GM12878 (cell line): ENCODE data around the gene AADAT. TPM values are rescaled to one million over a fixed set of nuclear protein-coding genes. Genes with fewer than 3 reads are reported as not detected.

Experiments used
- ATAC-seq: fragments of 200-7000 bp; cut with Tn5 transposase; 3 replicates; pipeline ENCODE4 v1.9.1; 2020; ENCODE audit warnings: mild to moderate bottlenecking, moderate library complexity
- BruUV-seq: library from RNA; stranded (reverse); fragments of 400-500 nt; replicated peaks from 2 replicates; lab custom pipeline; 2021; lab: Mats Ljungman, UMichigan
- CTCF ChIA-PET: fragments of 300-600 bp; sonication (Branson Sonifier 250); formaldehyde crosslinking; extraction: SDS; loops from one replicate; lab custom pipeline; 2021; ENCODE audit warnings: inconsistent platforms; lab: Yijun Ruan, JAX
- POLR2A ChIA-PET: fragments of 350-600 bp; formaldehyde crosslinking; extraction: SDS; loops from one replicate; lab custom pipeline; 2021; ENCODE audit warnings: inconsistent platforms; lab: Charles Lee
- RAD21 ChIA-PET: fragments of 300-600 bp; sonication (Branson Sonifier 250); formaldehyde crosslinking; loops from one replicate; lab custom pipeline; 2023; ENCODE audit warnings: antibody characterized with exemption; ENCODE audit not compliant: unreplicated experiment; lab: Charles Lee
- SMC1A ChIA-PET: fragments of 300-600 bp; sonication (Branson Sonifier 250); formaldehyde crosslinking; loops from one replicate; lab custom pipeline; 2023; ENCODE audit not compliant: unreplicated experiment, uncharacterized antibody; lab: Charles Lee
- DNase-seq: peaks from one replicate; pipeline ENCODE4 v3.0.0-alpha.2; 2011; ENCODE audit warnings: low read depth, low spot score
- FAIRE-seq: peaks from 3 replicates; lab custom pipeline; 2011; peaks lifted over from hg19 to GRCh38; lab: Jason Lieb, UNC
- H2AFZ ChIP-seq: 2 replicates; pipeline ENCODE4 v1.6.0; 2011; ENCODE audit warnings: low read depth, low read length, control low read depth; ENCODE audit not compliant: control insufficient read depth
- H3K27ac ChIP-seq: 2 replicates; pipeline ENCODE4 v1.5.1; 2011; ENCODE audit warnings: control low read depth; ENCODE audit not compliant: control insufficient read depth, insufficient read depth
- H3K27me3 ChIP-seq, 2 experiments: replicated peaks in 1 of 2; 2 replicates each; pipeline versions ENCODE4 v1.6.0 to v1.6.1; 2011; ENCODE audit warnings: low read length in 1 of 2; ENCODE audit not compliant: control insufficient read depth in 2 of 2, insufficient read depth in 2 of 2
- H3K36me3 ChIP-seq, 2 experiments: 2 replicates each; pipeline ENCODE4 v1.5.1; 2011; ENCODE audit warnings: low read length in 1 of 2; ENCODE audit not compliant: control insufficient read depth in 2 of 2, insufficient read depth in 2 of 2
- H3K4me1 ChIP-seq: 2 replicates; pipeline ENCODE4 v1.6.1; 2011; ENCODE audit warnings: mild to moderate bottlenecking, low read length, moderate library complexity, mixed read lengths; ENCODE audit not compliant: control insufficient read depth, insufficient read depth
- H3K4me2 ChIP-seq: 2 replicates; pipeline ENCODE4 v1.6.0; 2011; ENCODE audit warnings: control low read depth; ENCODE audit not compliant: control insufficient read depth, insufficient read depth
- H3K4me3 ChIP-seq: fragments of 200-600 bp; sonication (generic); 2 replicates; pipeline ENCODE4 v1.5.1; 2016
- H3K79me2 ChIP-seq: 2 replicates; pipeline ENCODE4 v1.6.0; 2011; ENCODE audit warnings: low read length; ENCODE audit not compliant: control insufficient read depth, insufficient read depth
- H3K9ac ChIP-seq: 2 replicates; pipeline ENCODE4 v1.8.0; 2011; ENCODE audit warnings: low read length, control low read depth, mixed read lengths; ENCODE audit not compliant: control insufficient read depth, insufficient read depth
- H3K9me3 ChIP-seq: replicated peaks from 3 replicates; pipeline ENCODE4 v1.5.1; 2011; ENCODE audit warnings: mild to moderate bottlenecking, low read length; ENCODE audit not compliant: control insufficient read depth, insufficient read depth
- H4K20me1 ChIP-seq: 2 replicates; pipeline ENCODE4 v1.6.0; 2011; ENCODE audit not compliant: control insufficient read depth, insufficient read depth
- ATF2 ChIP-seq: IDR thresholded peaks from 2 replicates; pipeline ENCODE4 v1.6.1; 2012; ENCODE audit warnings: low read length, inconsistent platforms
- BCL3 ChIP-seq: IDR thresholded peaks from 2 replicates; pipeline ENCODE4 v1.6.1; 2011; ENCODE audit warnings: borderline replicate concordance, low read depth, mild to moderate bottlenecking, moderate library complexity, low read length; ENCODE audit not compliant: insufficient read depth, poor library complexity, severe bottlenecking
- FOS ChIP-seq: IDR thresholded peaks from 3 replicates; pipeline ENCODE4 v1.6.1; 2011; ENCODE audit warnings: borderline replicate concordance; ENCODE audit not compliant: insufficient read length; ENCODE audit errors: extremely low read depth
- HDAC6 ChIP-seq: fragments of 200-600 bp; sonication (generic); IDR thresholded peaks from one replicate; pipeline ENCODE4 v1.8.0; 2017; ENCODE audit warnings: antibody characterized with exemption; ENCODE audit not compliant: unreplicated experiment
- PAX8 ChIP-seq: fragments of 450-650 bp; IDR thresholded peaks from 2 replicates; pipeline ENCODE4 v1.6.1; 2017; ENCODE audit warnings: mild to moderate bottlenecking, moderate library complexity
- PRDM15 ChIP-seq: fragments of 450-650 bp; formaldehyde crosslinking; IDR thresholded peaks from 2 replicates; pipeline ENCODE4 v1.4.0; 2020; ENCODE audit warnings: mild to moderate bottlenecking, moderate library complexity
- SMC3 ChIP-seq: IDR thresholded peaks from 2 replicates; pipeline ENCODE4 v1.6.1; 2011; ENCODE audit warnings: low read length, improper control_type of control experiment, borderline replicate concordance
- SREBF1 ChIP-seq: IDR thresholded peaks from 2 replicates; pipeline ENCODE4 v1.6.1; 2012; ENCODE audit warnings: mild to moderate bottlenecking, low read length
- STAT1 ChIP-seq: fragments of 450-650 bp; conservative IDR thresholded peaks from 2 replicates; pipeline ENCODE4 v1.6.1; 2014; ENCODE audit warnings: antibody characterized with exemption, mild to moderate bottlenecking
- YY1 ChIP-seq: IDR thresholded peaks from 2 replicates; pipeline ENCODE4 v1.6.1; 2011; ENCODE audit warnings: low read depth, mild to moderate bottlenecking, low read length
- WGBS: methylation state at CpG from one replicate; pipeline ENCODE4 v1.1.6; 2016; ENCODE audit warnings: low lambda C conversion rate; ENCODE audit not compliant: insufficient replicate concordance, insufficient coverage; ENCODE audit errors: missing lambda C conversion rate; 5-methylcytosine and 5-hydroxymethylcytosine counted together
- in situ Hi-C: fragments of 300-500 bp; cut with MboI; formaldehyde crosslinking; loops from 9 replicates; pipeline ENCODE4 v1.14.3; 2018; ENCODE audit warnings: mixed read lengths
- intact Hi-C: fragments of 100-400 bp; cut with micrococcal nuclease; formaldehyde crosslinking; loops from one replicate; pipeline ENCODE4 v1.14.2; 2022; ENCODE audit not compliant: unreplicated experiment
- polyA plus RNA-seq, 11 experiments: library from polyadenylated mRNA; depleted of rRNA in 4 of 11; unstranded in 6 of 11; stranded (reverse) in 5 of 11; fragments of >200 nt; fragmentation: Nextera tagmentation in 4 of 11; fragmentation: Illumina TruSeq in 1 of 11; extraction: Ambion mirVana in 4 of 11; extraction: Trizol in 1 of 11; gene quantifications; 1 replicate in 1 of 11; 2 replicates in 10 of 11; pipeline versions ENCODE4 v1.2.1 to v1.2.3, GENCODE V29; 2011 to 2016; ENCODE audit warnings: inconsistent platforms in 2 of 11, missing spikeins in 2 of 11, low read depth in 1 of 11
- total RNA-seq, 4 experiments: library from RNA; depleted of rRNA in 3 of 4; stranded (reverse); fragments of >200 nt in 3 of 4; fragmentation: Illumina TruSeq in 1 of 4; extraction: Trizol in 1 of 4; gene quantifications; 2 replicates each; pipeline versions ENCODE4 v1.2.1 to v1.2.3, GENCODE V29; 2013 to 2021
- TF ChIP-seq, protein P1 (sequence below): fragments of 450-650 bp; IDR thresholded peaks from 2 replicates; pipeline ENCODE4 v1.6.1; 2018; ENCODE audit warnings: mild to moderate bottlenecking, low read depth, moderate library complexity; ENCODE audit not compliant: partially characterized antibody

The AADAT gene
- total and polyA plus RNA-seq, 10 of the 15 experiments (the other 5 are each of a cell fraction or from before 2014, with no cell fraction given): not detected

DNA sequence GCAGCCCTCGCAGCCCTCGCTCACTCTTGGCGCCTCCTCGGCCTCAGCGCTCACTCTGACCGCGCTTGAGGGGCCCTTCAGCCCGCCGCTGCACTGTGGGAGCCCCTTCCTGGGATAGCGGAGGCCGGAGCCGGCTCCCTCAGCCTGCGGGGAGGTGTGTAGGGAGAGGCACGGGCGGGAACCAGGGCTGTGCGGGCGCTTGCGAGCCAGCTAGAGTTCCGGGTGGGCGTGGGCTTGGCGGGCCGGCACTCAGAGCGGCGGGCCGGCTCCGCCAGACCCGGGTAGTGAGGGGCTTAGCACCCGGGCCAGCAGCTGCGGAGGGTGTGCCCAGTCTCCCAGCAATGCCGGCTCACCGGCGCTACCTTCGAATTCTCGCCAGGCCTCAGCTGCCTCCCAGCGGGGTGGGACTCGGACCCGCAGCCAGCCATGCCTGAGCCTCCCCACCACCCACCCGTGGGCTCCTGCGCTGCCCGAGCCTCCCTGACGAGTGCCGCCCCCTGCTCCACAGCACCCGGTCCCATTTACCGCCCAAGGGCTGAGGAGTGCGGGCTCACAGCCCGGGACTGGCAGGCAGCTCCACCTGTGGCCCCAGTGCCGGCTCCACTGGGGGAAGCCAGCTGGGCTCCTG, 1.4 kb upstream of the AADAT start (continued):
- no peak for TF ChIP-seq BCL3

DNA sequence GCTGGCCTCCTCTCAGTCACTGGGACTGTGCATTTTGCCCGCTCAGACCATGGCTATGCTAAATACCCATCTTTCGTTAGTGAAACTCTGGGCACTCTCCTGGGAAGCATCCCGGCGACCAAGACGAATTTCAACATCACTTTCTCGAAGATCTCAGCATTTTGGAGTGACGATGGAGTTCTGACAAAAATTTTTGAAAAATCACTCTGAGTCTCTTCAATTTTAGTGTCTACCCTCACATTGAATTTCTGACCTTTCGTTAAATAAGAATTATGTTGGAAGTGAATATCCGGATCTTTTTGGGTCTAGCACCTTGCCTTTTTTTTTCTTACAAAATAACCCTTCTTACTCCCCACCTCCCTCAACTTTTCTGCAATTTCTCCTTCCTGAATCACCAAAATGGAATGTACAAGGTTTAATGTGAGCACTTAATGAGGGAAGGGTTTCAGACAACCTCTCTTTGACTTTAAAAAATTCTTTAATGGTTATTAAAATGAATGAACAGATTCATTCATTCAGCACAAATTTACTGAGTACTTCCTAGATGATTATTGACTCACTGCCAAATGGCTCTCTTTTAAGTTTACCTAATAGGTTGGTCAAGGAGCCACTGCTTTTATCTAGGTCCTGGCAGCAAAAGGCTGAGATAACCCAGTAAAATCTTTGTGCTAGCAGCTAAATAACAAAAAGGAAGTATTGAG, 746 bp upstream of the AADAT start:
- DNase-seq: no peak
- H3K27ac ChIP-seq: no peak overlapping the region
- ChIA-PET CTCF (no interaction called here), POLR2A (no interaction called here), SMC1A (no interaction called here), RAD21 (no interaction called here)
- H3K79me2 ChIP-seq: no peaks in the 10 kb centered on the region
- peaks cover 3 to 5% of the 10 kb centered on the region in 2 experiments; a peak in 2 of 4 replicates for H3K27me3 ChIP-seq
- no peak for ATAC-seq
- no TSS peak for BruUV-seq
- FAIRE-seq: no peak
- intact Hi-C loops (no loop called here), in situ Hi-C loops (no loop called here)
- no peaks in the 10 kb centered on the region for H3K36me3 ChIP-seq
- H3K4me1 ChIP-seq: no peaks in the 10 kb centered on the region
- no peak overlapping the region for H3K9ac ChIP-seq
- no peaks in the 10 kb centered on the region; the same call in 2 of the 3 replicates for H3K9me3 ChIP-seq
- WGBS: 21% methylated on average over 9 of the region's 9 CpGs
- H3K4me3 ChIP-seq: peak overlapping the region; percentile 41; the same call in 1 of the 2 replicates
- no peaks in the 10 kb centered on the region for H4K20me1 ChIP-seq
- H3K4me2 ChIP-seq: no peak overlapping the region
- no peak overlapping the region for H2AFZ ChIP-seq
- TF ChIP-seq SREBF1: no peak
- no peak for TF ChIP-seq HDAC6
- no peak for TF ChIP-seq FOS
- no peak for TF ChIP-seq SMC3
- TF ChIP-seq PRDM15: no peak
- no peak for TF ChIP-seq PAX8
- TF ChIP-seq, protein P1, sequence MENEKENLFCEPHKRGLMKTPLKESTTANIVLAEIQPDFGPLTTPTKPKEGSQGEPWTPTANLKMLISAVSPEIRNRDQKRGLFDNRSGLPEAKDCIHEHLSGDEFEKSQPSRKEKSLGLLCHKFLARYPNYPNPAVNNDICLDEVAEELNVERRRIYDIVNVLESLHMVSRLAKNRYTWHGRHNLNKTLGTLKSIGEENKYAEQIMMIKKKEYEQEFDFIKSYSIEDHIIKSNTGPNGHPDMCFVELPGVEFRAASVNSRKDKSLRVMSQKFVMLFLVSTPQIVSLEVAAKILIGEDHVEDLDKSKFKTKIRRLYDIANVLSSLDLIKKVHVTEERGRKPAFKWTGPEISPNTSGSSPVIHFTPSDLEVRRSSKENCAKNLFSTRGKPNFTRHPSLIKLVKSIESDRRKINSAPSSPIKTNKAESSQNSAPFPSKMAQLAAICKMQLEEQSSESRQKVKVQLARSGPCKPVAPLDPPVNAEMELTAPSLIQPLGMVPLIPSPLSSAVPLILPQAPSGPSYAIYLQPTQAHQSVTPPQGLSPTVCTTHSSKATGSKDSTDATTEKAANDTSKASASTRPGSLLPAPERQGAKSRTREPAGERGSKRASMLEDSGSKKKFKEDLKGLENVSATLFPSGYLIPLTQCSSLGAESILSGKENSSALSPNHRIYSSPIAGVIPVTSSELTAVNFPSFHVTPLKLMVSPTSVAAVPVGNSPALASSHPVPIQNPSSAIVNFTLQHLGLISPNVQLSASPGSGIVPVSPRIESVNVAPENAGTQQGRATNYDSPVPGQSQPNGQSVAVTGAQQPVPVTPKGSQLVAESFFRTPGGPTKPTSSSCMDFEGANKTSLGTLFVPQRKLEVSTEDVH: no peak
- TF ChIP-seq STAT1: no peak
- no peak for TF ChIP-seq YY1
- no peak for TF ChIP-seq ATF2
